H9 (cell line): ENCODE results near the gene HPGDS. TPM values are rescaled to one million over a fixed set of nuclear protein-coding genes. Genes with fewer than 3 reads are reported as not detected.

Source experiments
- DNase-seq: peaks from one replicate; pipeline ENCODE4 v3.0.0-alpha.2; 2017
- H2AFZ ChIP-seq: one replicate; pipeline ENCODE4 v1.6.1; 2013; ENCODE audit warnings: mild to moderate bottlenecking, low read length, control low read depth, moderate library complexity
- H2AK5ac ChIP-seq: 2 replicates; pipeline ENCODE4 v1.6.1; 2013; ENCODE audit warnings: low read length, control low read depth, mixed read lengths; ENCODE audit not compliant: insufficient read length
- H2BK120ac ChIP-seq: one replicate; pipeline ENCODE4 v1.6.1; 2013; ENCODE audit warnings: low read depth, mild to moderate bottlenecking, low read length, control low read depth, inconsistent platforms; ENCODE audit not compliant: poor library complexity, severe bottlenecking
- H2BK12ac ChIP-seq: 2 replicates; pipeline ENCODE4 v1.6.1; 2013; ENCODE audit warnings: low read length, control low read depth, mixed read lengths, low read depth; ENCODE audit not compliant: insufficient read length
- H2BK15ac ChIP-seq: 2 replicates; pipeline ENCODE4 v1.6.1; 2013; ENCODE audit warnings: low read depth, low read length, control low read depth
- H2BK20ac ChIP-seq: one replicate; pipeline ENCODE4 v1.6.1; 2013; ENCODE audit warnings: low read depth, mild to moderate bottlenecking, low read length, control low read depth, inconsistent platforms; ENCODE audit not compliant: poor library complexity, severe bottlenecking
- H2BK5ac ChIP-seq: 2 replicates; pipeline ENCODE4 v1.6.1; 2013; ENCODE audit warnings: low read length, control low read depth, mixed read lengths; ENCODE audit not compliant: insufficient read length
- H3K14ac ChIP-seq: 2 replicates; pipeline ENCODE4 v1.6.1; 2013; ENCODE audit warnings: low read length, control low read depth; ENCODE audit not compliant: insufficient read depth
- H3K18ac ChIP-seq: 2 replicates; pipeline ENCODE4 v1.6.1; 2013; ENCODE audit warnings: low read depth, mild to moderate bottlenecking, mixed read lengths, low read length, control low read depth; ENCODE audit not compliant: insufficient read length
- H3K23ac ChIP-seq: 2 replicates; pipeline ENCODE4 v1.6.1; 2013; ENCODE audit warnings: low read length, control low read depth, mixed read lengths, low read depth; ENCODE audit not compliant: insufficient read length
- H3K23me2 ChIP-seq: 2 replicates; pipeline ENCODE4 v1.6.1; 2013; ENCODE audit warnings: low read depth, mild to moderate bottlenecking, mixed read lengths, low read length, control low read depth; ENCODE audit not compliant: insufficient read length, poor library complexity, severe bottlenecking
- H3K27ac ChIP-seq: 2 replicates; pipeline ENCODE4 v1.5.1; 2013; ENCODE audit warnings: low read length, control low read depth, mixed read lengths, low read depth; ENCODE audit not compliant: insufficient read length
- H3K27me3 ChIP-seq: 2 replicates; pipeline ENCODE4 v1.6.1; 2013; ENCODE audit warnings: low read length, control low read depth, inconsistent platforms; ENCODE audit not compliant: insufficient read depth
- H3K4ac ChIP-seq: 2 replicates; pipeline ENCODE4 v1.6.1; 2013; ENCODE audit warnings: low read depth, mild to moderate bottlenecking, control low read depth, inconsistent platforms, low read length, moderate library complexity
- H3K4me1 ChIP-seq: 2 replicates; pipeline ENCODE4 v1.6.1; 2013; ENCODE audit warnings: low read length, control low read depth, inconsistent platforms; ENCODE audit not compliant: insufficient read depth
- H3K4me2 ChIP-seq: 2 replicates; pipeline ENCODE4 v1.6.1; 2013; ENCODE audit warnings: low read length, control low read depth, mixed read lengths; ENCODE audit not compliant: insufficient read length, insufficient read depth
- H3K56ac ChIP-seq: 2 replicates; pipeline ENCODE4 v1.6.1; 2013; ENCODE audit warnings: low read depth, mild to moderate bottlenecking, mixed read lengths, low read length, control low read depth; ENCODE audit not compliant: insufficient read length
- H3K79me1 ChIP-seq: 2 replicates; pipeline ENCODE4 v1.6.1; 2013; ENCODE audit warnings: low read depth, mild to moderate bottlenecking, moderate library complexity, low read length, control low read depth, inconsistent platforms; ENCODE audit not compliant: insufficient read depth, poor library complexity, severe bottlenecking
- H3K79me2 ChIP-seq: 2 replicates; pipeline ENCODE4 v1.6.1; 2013; ENCODE audit warnings: low read length, control low read depth, inconsistent platforms; ENCODE audit not compliant: insufficient read depth
- H3K9ac ChIP-seq: 2 replicates; pipeline ENCODE4 v1.6.1; 2013; ENCODE audit warnings: low read length, control low read depth, mixed read lengths; ENCODE audit not compliant: insufficient read length; ENCODE audit errors: extremely low read depth
- H3K9me3 ChIP-seq: one replicate; pipeline ENCODE4 v1.6.1; 2013; ENCODE audit warnings: low read depth, low read length, inconsistent platforms; ENCODE audit not compliant: control insufficient read depth
- H3T11ph ChIP-seq: one replicate; pipeline ENCODE4 v1.6.1; 2013; ENCODE audit warnings: mild to moderate bottlenecking, low read length, control low read depth, inconsistent platforms
- H4K20me1 ChIP-seq: one replicate; pipeline ENCODE4 v1.6.1; 2013; ENCODE audit not compliant: control insufficient read depth, insufficient read length, insufficient read depth
- H4K5ac ChIP-seq: 2 replicates; pipeline ENCODE4 v1.6.1; 2013; ENCODE audit warnings: low read depth, mild to moderate bottlenecking, mixed read lengths, low read length, control low read depth; ENCODE audit not compliant: insufficient read length
- H4K8ac ChIP-seq: replicated peaks from 2 replicates; pipeline ENCODE4 v1.6.1; 2013; ENCODE audit warnings: low read length, control low read depth, mixed read lengths, low read depth; ENCODE audit not compliant: insufficient read length
- H4K91ac ChIP-seq: 2 replicates; pipeline ENCODE4 v1.6.1; 2013; ENCODE audit warnings: low read depth, mild to moderate bottlenecking, moderate library complexity, mixed read lengths, low read length, control low read depth; ENCODE audit not compliant: insufficient read length
- H3K27ac Mint-ChIP-seq, 3 experiments: 2 replicates in 2 of 3; 3 replicates in 1 of 3; pipeline ENCODE4 v1.8.0; 2020 to 2021; ENCODE audit warnings: mixed read lengths in 3 of 3, mild to moderate bottlenecking in 1 of 3, moderate library complexity in 1 of 3
- H3K27me3 Mint-ChIP-seq: 2 replicates; pipeline ENCODE4 v1.8.0; 2021; ENCODE audit warnings: low read depth, mild to moderate bottlenecking, moderate library complexity, mixed read lengths
- H3K36me3 Mint-ChIP-seq, 3 experiments: 2 replicates in 2 of 3; 3 replicates in 1 of 3; pipeline ENCODE4 v1.8.0; 2020 to 2021; ENCODE audit warnings: low read depth in 3 of 3, mixed read lengths in 3 of 3; ENCODE audit not compliant: insufficient read depth in 1 of 3
- H3K4me1 Mint-ChIP-seq, 2 experiments: 2 replicates each; pipeline ENCODE4 v1.8.0; 2020; ENCODE audit warnings: mixed read lengths in 2 of 2
- H3K4me3 Mint-ChIP-seq, 2 experiments: 2 replicates in 1 of 2; 3 replicates in 1 of 2; pipeline ENCODE4 v1.8.0; 2020 to 2021; ENCODE audit warnings: mild to moderate bottlenecking in 2 of 2, mixed read lengths in 2 of 2, moderate library complexity in 1 of 2
- H3K9me3 Mint-ChIP-seq, 2 experiments: 2 replicates in 1 of 2; 3 replicates in 1 of 2; pipeline ENCODE4 v1.8.0; 2020; ENCODE audit warnings: mild to moderate bottlenecking in 2 of 2, mixed read lengths in 2 of 2, moderate library complexity in 1 of 2
- WGBS: extraction: QIAGEN DNeasy Blood & Tissue Kit; methylation state at CpG from one replicate; pipeline ENCODE4 v1.1.7; 2013; ENCODE audit warnings: missing lambda C conversion rate, low lambda C conversion rate, mixed read lengths; ENCODE audit not compliant: insufficient read length; ENCODE audit errors: extremely low coverage; 5-methylcytosine and 5-hydroxymethylcytosine counted together
- total RNA-seq: library from RNA; stranded (reverse); gene quantifications from 2 replicates; pipeline ENCODE4 v1.2.1, GENCODE V29; 2021
- TF ChIP-seq, protein P1 (sequence below): fragments of 200-600 bp; sonication (generic); conservative IDR thresholded peaks from 3 replicates; pipeline ENCODE4 v1.8.0; 2021; ENCODE audit warnings: antibody characterized with exemption, mild to moderate bottlenecking

Gene HPGDS
- total RNA-seq, 1 experiment from 2014 or later, result not detected

- no CpG with 5 or more reads among the region's 4 CpGs for WGBS
- no peak overlapping the region for H2BK12ac ChIP-seq
- Mint-ChIP-seq H3K27me3 (no peaks in the 10 kb centered on the region), H3K9me3 (no peaks in the 10 kb centered on the region), H3K4me3 (no peak overlapping the region), H3K36me3 (peaks cover 24 to 69% (median 67%) of the 10 kb centered on the region in 3 experiments), H3K4me1 (no peaks in the 10 kb centered on the region), H3K27ac (no peak overlapping the region)
- no peaks in the 10 kb centered on the region for H3K23me2 ChIP-seq
- no peak overlapping the region for H2AK5ac ChIP-seq
- no peak overlapping the region for H3K27ac ChIP-seq
- H2BK5ac ChIP-seq, result no peak overlapping the region
- TF ChIP-seq, protein P1, sequence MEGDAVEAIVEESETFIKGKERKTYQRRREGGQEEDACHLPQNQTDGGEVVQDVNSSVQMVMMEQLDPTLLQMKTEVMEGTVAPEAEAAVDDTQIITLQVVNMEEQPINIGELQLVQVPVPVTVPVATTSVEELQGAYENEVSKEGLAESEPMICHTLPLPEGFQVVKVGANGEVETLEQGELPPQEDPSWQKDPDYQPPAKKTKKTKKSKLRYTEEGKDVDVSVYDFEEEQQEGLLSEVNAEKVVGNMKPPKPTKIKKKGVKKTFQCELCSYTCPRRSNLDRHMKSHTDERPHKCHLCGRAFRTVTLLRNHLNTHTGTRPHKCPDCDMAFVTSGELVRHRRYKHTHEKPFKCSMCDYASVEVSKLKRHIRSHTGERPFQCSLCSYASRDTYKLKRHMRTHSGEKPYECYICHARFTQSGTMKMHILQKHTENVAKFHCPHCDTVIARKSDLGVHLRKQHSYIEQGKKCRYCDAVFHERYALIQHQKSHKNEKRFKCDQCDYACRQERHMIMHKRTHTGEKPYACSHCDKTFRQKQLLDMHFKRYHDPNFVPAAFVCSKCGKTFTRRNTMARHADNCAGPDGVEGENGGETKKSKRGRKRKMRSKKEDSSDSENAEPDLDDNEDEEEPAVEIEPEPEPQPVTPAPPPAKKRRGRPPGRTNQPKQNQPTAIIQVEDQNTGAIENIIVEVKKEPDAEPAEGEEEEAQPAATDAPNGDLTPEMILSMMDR, result no peak
- no peak overlapping the region for H3K23ac ChIP-seq
- H3K9ac ChIP-seq, result no peak overlapping the region
- no peak overlapping the region for H3K4me2 ChIP-seq
- H4K5ac ChIP-seq, result no peak overlapping the region
- no peak overlapping the region for H2BK20ac ChIP-seq
- H3K56ac ChIP-seq, result no peak overlapping the region
- H3K79me2 ChIP-seq, result no peaks in the 10 kb centered on the region
- no peak overlapping the region for H4K8ac ChIP-seq
- H3K4ac ChIP-seq, result no peak overlapping the region
- H3K4me1 ChIP-seq, result no peaks in the 10 kb centered on the region
- no peaks in the 10 kb centered on the region for H3K79me1 ChIP-seq
- H4K91ac ChIP-seq, result no peak overlapping the region
- H3K9me3 ChIP-seq, result no peaks in the 10 kb centered on the region
- H3K27me3 ChIP-seq, result no peaks in the 10 kb centered on the region
- no peak overlapping the region for H2AFZ ChIP-seq
- no peak overlapping the region for H3K14ac ChIP-seq
- DNase-seq, result no peak
- H2BK120ac ChIP-seq, result no peak overlapping the region
- H3K18ac ChIP-seq, result no peak overlapping the region
- no peak overlapping the region for H2BK15ac ChIP-seq
- H4K20me1 ChIP-seq, result no peaks in the 10 kb centered on the region
- no peak overlapping the region for H3T11ph ChIP-seq
These were observed 57.0 kb downstream of the HPGDS start for GRCh38 chr4:94285666-94286065.
